ENCODE measurements around the gene MLLT1.

MLLT1 gene

DNA sequence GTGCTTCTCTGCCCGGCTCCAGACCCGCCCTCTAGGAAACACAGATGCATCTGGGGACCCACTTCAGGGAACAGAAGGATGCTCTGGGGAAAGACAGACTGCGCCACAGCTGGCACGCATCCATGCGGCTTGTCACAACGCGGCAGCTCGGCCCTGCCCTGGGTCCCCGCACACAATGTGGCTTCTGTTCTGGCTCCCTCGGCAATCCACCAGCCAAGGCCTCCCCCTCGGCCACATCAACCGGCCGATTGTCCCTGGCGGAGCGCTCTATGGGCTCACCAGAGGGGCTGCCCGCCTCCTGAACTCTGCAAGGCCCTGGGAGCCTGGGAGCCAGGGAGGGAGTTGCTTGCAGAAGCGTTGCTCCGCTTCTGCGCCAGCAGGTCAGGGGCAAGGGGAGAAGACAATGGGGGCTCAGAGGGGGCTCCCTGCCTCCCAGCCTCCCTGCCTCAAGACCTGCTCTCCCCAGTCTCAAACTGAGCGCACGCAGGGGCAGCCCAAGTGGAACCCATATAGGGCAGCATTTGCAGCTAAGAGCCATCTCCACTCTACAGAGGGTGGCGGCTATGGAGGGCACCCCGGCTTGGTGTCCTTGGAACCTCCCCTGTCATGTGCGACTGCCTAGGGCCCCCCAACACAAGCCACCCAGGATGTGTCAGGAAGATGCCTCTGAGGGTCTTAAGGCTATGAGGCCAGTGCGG lies 37.9 kb downstream of the MLLT1 start:
- Histone ChIP-seq H3K4me3 (ENCODE audit: low read depth, low read length) (no peak overlapping the region), H3K36me3 (ENCODE audit: control insufficient read depth, insufficient read depth, low read length) (peaks cover 5% of the 10 kb centered on the region), H3K27me3 (ENCODE audit: control insufficient read depth, insufficient read depth, low read length) (no peaks in the 10 kb centered on the region), H3K4me1 (ENCODE audit: control insufficient read depth, insufficient read depth, low read length) (no peaks in the 10 kb centered on the region; the same call in 1 of the 2 replicates), H3K9me3 (ENCODE audit: control insufficient read depth, insufficient read depth, low read length) (no peaks in the 10 kb centered on the region; the same call in 1 of the 2 replicates), H3K27ac (ENCODE audit: low read depth, low read length) (no peak overlapping the region), H3K9ac (ENCODE audit: low read depth, low read length) (no peak overlapping the region)

DNA sequence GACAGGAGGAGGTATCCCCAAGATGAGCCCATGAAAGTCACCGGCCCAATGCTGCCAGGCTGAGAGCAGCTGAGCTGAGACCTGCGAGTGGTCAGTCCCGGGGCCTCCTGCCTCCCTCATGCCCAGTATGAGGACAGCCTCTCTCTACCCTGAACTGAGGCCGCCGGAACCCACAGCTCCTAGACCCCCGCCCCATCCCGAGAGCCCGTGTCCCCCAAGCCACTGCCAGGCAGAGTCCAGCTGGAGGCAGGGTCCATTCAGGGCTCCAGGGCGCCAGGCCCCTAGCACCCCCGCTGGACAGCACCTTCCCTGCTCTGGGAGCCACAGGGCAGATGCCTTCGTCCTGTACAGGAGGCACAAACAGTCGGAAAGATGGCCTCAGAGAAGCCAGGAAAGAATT lies 38.7 kb downstream of the MLLT1 start:
- Histone ChIP-seq H3K4me1 (ENCODE audit: control insufficient read depth, insufficient read depth, low read length) (no peaks in the 10 kb centered on the region; the same call in 1 of the 2 replicates), H3K27ac (ENCODE audit: low read depth, low read length) (no peak overlapping the region), H3K9me3 (ENCODE audit: control insufficient read depth, insufficient read depth, low read length) (no peaks in the 10 kb centered on the region; the same call in 1 of the 2 replicates), H3K36me3 (ENCODE audit: control insufficient read depth, insufficient read depth, low read length) (peaks cover 3% of the 10 kb centered on the region), H3K27me3 (ENCODE audit: control insufficient read depth, insufficient read depth, low read length) (no peaks in the 10 kb centered on the region), H3K4me3 (ENCODE audit: low read depth, low read length) (no peak overlapping the region), H3K9ac (ENCODE audit: low read depth, low read length) (no peak overlapping the region)

DNA sequence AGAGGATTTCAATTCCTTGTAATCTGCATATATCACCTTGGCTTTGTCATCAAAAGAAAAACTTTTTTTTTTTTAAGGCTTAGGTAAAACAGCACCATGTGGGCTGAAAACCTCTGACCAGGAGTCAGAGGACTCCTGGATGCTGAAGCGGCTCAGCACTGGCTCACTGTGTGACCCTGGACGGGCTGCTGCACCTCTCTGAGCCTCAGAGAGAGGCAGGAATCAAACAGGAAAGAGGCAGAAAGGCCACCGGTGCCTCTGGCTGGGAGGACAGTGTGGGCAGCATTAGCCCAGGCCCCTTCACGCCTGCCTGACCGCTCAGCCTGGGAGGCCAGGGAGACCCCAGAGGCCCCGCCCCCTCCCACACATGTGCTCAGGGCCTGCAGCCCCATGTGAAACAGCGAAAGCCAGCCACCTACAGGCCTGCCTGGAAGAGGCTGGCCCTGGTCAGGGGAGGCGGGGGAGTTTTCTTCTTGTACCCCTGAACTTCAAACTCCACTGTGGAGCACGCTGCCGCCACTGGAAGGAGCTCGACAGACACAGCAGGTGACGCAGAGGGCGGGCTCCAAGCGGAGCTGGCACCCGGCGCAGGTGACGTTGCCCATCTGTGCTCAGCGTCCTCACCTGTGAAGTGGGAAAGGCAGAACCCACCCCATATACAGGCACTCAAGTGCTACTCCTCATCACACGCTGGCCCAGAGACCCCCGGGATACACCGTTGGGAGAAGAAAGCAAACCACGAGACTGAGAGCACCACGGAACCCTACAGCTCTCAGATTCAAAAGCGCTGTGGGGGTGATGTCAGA lies 39.7 kb downstream of the MLLT1 start:
- no peak overlapping the region for H3K4me3 ChIP-seq (ENCODE audit: low read depth, low read length)
- no peaks in the 10 kb centered on the region for H3K9me3 ChIP-seq (ENCODE audit: control insufficient read depth, insufficient read depth, low read length)
- no peaks in the 10 kb centered on the region; the same call in 1 of the 2 replicates for H3K4me1 ChIP-seq (ENCODE audit: control insufficient read depth, insufficient read depth, low read length)
- peaks cover 3% of the 10 kb centered on the region for H3K36me3 ChIP-seq (ENCODE audit: control insufficient read depth, insufficient read depth, low read length)
- H3K9ac ChIP-seq (ENCODE audit: low read depth, low read length), result no peak overlapping the region
- no peak overlapping the region for H3K27ac ChIP-seq (ENCODE audit: low read depth, low read length)
- H3K27me3 ChIP-seq (ENCODE audit: control insufficient read depth, insufficient read depth, low read length), result no peaks in the 10 kb centered on the region

DNA sequence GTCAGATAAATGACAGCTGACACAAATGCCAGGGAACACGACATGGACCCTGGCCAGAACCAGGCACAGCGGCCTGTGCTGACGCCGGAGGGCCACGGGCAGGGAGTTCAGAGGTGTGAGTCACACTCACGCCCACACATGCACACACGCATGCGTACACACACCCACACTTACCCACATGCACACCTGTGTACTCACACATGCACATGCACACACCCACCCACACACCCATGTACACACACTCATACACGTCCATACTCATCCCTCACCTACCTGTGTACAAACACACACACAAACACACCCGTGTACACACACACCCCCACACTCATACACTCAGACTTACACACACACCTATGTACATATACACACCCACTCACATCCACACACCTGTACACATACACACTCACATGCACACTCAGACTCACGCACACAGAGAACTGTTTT lies 40.4 kb downstream of the MLLT1 start:
- Histone ChIP-seq H3K9me3 (ENCODE audit: control insufficient read depth, insufficient read depth, low read length) (no peaks in the 10 kb centered on the region), H3K4me3 (ENCODE audit: low read depth, low read length) (no peak overlapping the region), H3K27ac (ENCODE audit: low read depth, low read length) (no peak overlapping the region), H3K27me3 (ENCODE audit: control insufficient read depth, insufficient read depth, low read length) (no peaks in the 10 kb centered on the region), H3K9ac (ENCODE audit: low read depth, low read length) (no peak overlapping the region), H3K36me3 (ENCODE audit: control insufficient read depth, insufficient read depth, low read length) (peaks cover 3% of the 10 kb centered on the region), H3K4me1 (ENCODE audit: control insufficient read depth, insufficient read depth, low read length) (no peaks in the 10 kb centered on the region; the same call in 1 of the 2 replicates)

DNA sequence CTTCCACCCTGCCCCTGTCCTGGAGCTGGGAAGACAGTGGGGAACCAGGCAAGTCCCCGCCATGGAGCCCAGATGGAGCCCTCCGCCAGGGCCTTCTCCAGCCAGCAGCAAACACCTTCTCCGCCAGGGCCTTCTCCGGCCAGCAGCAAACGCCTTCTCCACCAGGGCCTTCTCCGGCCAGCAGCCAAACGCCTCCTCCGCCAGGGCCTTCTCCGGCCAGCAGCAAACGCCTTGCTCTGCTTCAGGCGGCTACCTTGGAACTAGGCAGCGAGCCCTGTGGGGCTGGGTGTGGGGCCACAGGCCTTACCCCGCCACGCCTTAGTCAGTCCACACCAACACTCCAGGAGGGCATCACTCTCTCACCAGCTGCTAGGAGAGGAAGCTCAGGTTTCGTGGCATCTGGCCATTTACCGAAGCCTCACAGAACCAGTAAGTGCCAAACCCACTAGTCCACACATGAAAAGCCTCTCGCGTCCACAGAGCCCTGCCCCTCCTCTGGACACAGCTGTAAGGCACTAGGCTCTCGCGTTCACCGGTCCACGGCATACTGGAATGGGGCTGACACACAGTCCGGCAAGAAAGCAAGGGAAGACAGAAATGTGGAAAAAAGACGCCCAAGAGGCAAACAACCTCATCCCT lies 41.0 kb downstream of the MLLT1 start:
- Histone ChIP-seq H3K36me3 (ENCODE audit: control insufficient read depth, insufficient read depth, low read length) (peaks cover 3% of the 10 kb centered on the region), H3K9ac (ENCODE audit: low read depth, low read length) (no peak overlapping the region), H3K4me1 (ENCODE audit: control insufficient read depth, insufficient read depth, low read length) (no peaks in the 10 kb centered on the region; the same call in 1 of the 2 replicates), H3K9me3 (ENCODE audit: control insufficient read depth, insufficient read depth, low read length) (no peaks in the 10 kb centered on the region), H3K4me3 (ENCODE audit: low read depth, low read length) (no peak overlapping the region), H3K27me3 (ENCODE audit: control insufficient read depth, insufficient read depth, low read length) (no peaks in the 10 kb centered on the region), H3K27ac (ENCODE audit: low read depth, low read length) (no peak overlapping the region)

DNA sequence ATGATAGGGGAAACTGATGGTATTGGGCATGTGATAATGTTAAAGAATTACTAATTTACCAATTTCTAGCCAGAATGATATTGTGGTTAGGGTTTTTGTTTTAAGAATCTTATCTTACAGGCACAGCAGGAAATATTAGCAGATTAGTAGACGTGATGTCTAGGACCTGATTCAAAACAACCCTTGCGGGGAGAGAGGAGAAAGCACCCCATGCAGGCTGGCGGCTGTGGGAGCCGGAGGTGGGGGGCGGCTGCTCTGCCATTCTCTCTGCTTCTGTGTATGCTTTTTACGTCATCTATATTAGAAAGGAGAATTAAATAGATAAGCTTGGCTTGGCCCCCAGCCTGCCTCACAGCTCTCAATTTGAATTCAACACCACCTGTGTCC lies 41.5 kb downstream of the MLLT1 start:
- Histone ChIP-seq H3K9me3 (ENCODE audit: control insufficient read depth, insufficient read depth, low read length) (no peaks in the 10 kb centered on the region), H3K4me1 (ENCODE audit: control insufficient read depth, insufficient read depth, low read length) (no peaks in the 10 kb centered on the region; the same call in 1 of the 2 replicates), H3K9ac (ENCODE audit: low read depth, low read length) (no peak overlapping the region), H3K27ac (ENCODE audit: low read depth, low read length) (no peak overlapping the region), H3K4me3 (ENCODE audit: low read depth, low read length) (no peak overlapping the region), H3K36me3 (ENCODE audit: control insufficient read depth, insufficient read depth, low read length) (peaks cover 3% of the 10 kb centered on the region), H3K27me3 (ENCODE audit: control insufficient read depth, insufficient read depth, low read length) (no peaks in the 10 kb centered on the region)

DNA sequence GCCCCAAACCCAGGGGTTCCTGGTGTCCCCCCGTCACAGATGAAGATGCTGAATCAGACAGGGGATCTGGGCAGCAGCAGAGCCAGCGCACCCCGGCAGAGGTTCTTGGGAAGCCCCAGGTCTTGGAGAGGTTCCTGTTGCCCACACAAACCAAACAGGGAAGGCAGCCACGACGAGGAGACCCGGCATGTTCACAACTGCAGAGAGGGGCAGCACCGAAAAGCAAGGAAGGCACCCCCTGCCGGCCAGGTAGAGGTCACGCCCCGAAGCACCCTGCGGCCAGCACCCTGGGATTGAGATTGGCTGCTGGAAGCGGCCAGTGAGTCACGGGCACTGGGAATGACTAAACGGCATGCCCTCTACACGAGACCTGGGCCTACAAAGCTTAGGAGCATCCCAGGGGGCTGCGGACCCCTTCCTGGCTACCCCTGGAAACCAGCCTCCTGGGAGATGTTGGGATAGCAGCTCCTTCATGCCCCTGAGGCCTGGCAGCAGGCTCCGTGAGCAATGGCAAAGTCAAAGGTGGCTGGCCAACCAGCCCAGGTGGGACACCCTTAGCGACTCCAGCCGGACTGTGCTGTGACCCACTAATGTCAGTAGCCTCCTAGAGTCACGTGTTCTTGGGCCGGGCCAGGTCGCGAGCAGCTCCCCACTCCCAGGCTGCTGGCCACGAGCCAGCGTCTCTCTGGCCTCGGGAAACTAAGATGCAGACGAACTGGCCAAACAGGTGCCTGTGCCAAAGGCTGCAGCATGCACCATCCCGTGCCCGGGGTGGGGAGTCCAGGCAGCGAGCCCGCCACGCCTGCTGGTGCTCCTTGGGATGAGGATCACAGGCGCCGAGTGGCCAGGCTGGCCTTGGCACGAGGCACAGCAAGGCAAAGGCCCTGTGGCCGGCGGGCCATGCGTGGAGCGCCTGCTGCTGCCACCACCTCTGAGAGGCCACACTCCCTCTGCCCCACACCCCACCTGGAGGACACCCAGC lies 43.2 kb downstream of the MLLT1 start:
- no peaks in the 10 kb centered on the region; the same call in 1 of the 2 replicates for H3K4me1 ChIP-seq (ENCODE audit: control insufficient read depth, insufficient read depth, low read length)
- H3K9me3 ChIP-seq (ENCODE audit: control insufficient read depth, insufficient read depth, low read length), result no peaks in the 10 kb centered on the region
- peaks cover 3% of the 10 kb centered on the region for H3K36me3 ChIP-seq (ENCODE audit: control insufficient read depth, insufficient read depth, low read length)
- no peak overlapping the region for H3K4me3 ChIP-seq (ENCODE audit: low read depth, low read length)
- H3K27me3 ChIP-seq (ENCODE audit: control insufficient read depth, insufficient read depth, low read length), result no peaks in the 10 kb centered on the region
- no peak overlapping the region for H3K9ac ChIP-seq (ENCODE audit: low read depth, low read length)
- no peak overlapping the region for H3K27ac ChIP-seq (ENCODE audit: low read depth, low read length)

DNA sequence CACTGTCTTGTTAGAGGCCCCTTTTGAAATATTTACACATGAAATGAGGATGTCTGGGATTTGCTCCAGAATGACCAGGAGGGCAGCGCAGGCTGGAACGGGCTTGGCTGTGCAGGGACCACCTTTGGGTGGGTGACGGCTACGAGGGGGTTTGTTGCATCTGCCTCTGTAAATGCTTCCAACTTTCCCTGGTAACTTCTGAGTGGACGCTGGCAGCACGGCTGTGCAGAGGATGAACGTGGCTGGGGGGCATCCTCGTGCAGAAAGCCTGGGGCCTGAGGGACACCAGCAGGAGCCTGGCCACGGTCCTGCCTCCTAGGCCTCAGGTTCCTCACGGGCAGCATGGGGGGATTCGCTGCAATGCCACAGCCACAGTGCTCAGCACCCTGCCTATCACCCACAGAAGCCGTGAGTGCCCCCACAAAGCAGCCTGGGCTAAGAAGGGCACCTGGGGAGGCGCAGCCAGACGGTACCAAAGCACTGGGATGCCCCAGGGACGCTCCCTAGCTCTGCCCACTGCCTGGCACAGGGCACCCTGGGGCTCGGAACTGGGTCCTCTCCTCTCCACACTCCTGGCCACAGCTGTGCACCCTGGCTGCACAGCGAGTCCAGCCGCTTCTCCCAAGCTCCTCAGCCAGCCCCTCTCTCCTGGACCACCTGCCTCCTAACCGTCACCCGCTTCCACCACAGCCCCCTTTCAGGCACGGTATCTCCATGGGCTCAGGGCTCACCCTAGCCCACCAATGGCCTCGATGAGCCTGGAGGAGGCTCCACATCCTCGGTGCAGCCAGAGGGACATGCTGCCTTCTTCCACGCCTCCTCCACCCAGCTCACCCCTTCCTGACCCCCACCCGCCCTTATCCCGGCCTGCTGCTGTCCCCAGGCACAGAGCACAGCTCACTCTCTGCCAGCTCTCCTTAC lies 44.5 kb downstream of the MLLT1 start:
- Histone ChIP-seq H3K27ac (ENCODE audit: low read depth, low read length) (no peak overlapping the region), H3K36me3 (ENCODE audit: control insufficient read depth, insufficient read depth, low read length) (peaks cover 5% of the 10 kb centered on the region), H3K4me3 (ENCODE audit: low read depth, low read length) (no peak overlapping the region), H3K9ac (ENCODE audit: low read depth, low read length) (no peak overlapping the region), H3K9me3 (ENCODE audit: control insufficient read depth, insufficient read depth, low read length) (no peaks in the 10 kb centered on the region), H3K27me3 (ENCODE audit: control insufficient read depth, insufficient read depth, low read length) (no peaks in the 10 kb centered on the region), H3K4me1 (ENCODE audit: control insufficient read depth, insufficient read depth, low read length) (no peaks in the 10 kb centered on the region)

DNA sequence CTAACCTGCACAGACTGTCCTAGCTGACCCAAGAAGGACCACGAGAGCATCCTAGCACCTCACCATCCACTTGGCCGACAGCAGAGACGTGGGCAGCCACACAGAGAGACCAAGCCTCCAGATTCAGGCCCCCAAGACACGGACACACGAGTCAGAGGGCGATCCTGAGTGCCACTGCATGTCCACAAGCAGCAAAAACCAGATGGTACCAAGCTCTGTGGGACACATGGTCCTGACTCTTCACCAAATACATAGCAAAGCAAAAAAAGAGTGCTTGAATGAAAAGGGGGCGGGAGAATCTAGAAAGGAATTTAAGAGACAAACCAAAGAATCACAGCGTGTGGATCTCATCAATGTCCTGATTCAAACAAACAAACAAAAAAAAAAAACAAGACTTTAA lies 45.2 kb downstream of the MLLT1 start:
- Histone ChIP-seq H3K9ac (ENCODE audit: low read depth, low read length) (no peak overlapping the region), H3K27ac (ENCODE audit: low read depth, low read length) (no peak overlapping the region), H3K4me3 (ENCODE audit: low read depth, low read length) (no peak overlapping the region), H3K9me3 (ENCODE audit: control insufficient read depth, insufficient read depth, low read length) (no peaks in the 10 kb centered on the region), H3K36me3 (ENCODE audit: control insufficient read depth, insufficient read depth, low read length) (peaks cover 8% of the 10 kb centered on the region), H3K4me1 (ENCODE audit: control insufficient read depth, insufficient read depth, low read length) (no peaks in the 10 kb centered on the region), H3K27me3 (ENCODE audit: control insufficient read depth, insufficient read depth, low read length) (no peaks in the 10 kb centered on the region)
